HepG2 (cell line): ENCODE results near the gene ZFP36L2. TPM values are rescaled to one million over a fixed set of nuclear protein-coding genes. Genes with fewer than 3 reads are reported as not detected.

Source experiments
- HIVEP1 ChIP-seq: sonication (generic); formaldehyde crosslinking; IDR thresholded peaks from 2 replicates; pipeline ENCODE4 v1.4.0; 2020; ENCODE audit warnings: mild to moderate bottlenecking, missing genetic modification reagents
- KMT2A ChIP-seq: sonication (generic); formaldehyde crosslinking; IDR thresholded peaks from 2 replicates; pipeline ENCODE4 v1.4.0; 2020; ENCODE audit warnings: missing genetic modification reagents
- MAFF ChIP-seq: IDR thresholded peaks from 2 replicates; pipeline ENCODE4 v1.6.1; 2011; ENCODE audit warnings: low read depth, low read length, improper control_type of control experiment
- MAFK ChIP-seq, 2 experiments: IDR thresholded peaks in 1 of 2; conservative IDR thresholded peaks in 1 of 2; 2 replicates each; pipeline ENCODE4 v1.6.1; 2011; ENCODE audit warnings: improper control_type of control experiment in 2 of 2, low read length in 2 of 2
- MZF1 ChIP-seq: sonication (generic); formaldehyde crosslinking; IDR thresholded peaks from 2 replicates; pipeline ENCODE4 v1.8.1; 2023; ENCODE audit warnings: mild to moderate bottlenecking, missing genetic modification reagents, borderline replicate concordance
- SMC3 ChIP-seq: IDR thresholded peaks from 2 replicates; pipeline ENCODE4 v1.6.1; 2011; ENCODE audit warnings: low read length, improper control_type of control experiment
- SP4 ChIP-seq: sonication (generic); formaldehyde crosslinking; IDR thresholded peaks from 2 replicates; pipeline ENCODE4 v1.8.1; 2023; ENCODE audit warnings: mild to moderate bottlenecking, missing genetic modification reagents
- STAT6 ChIP-seq: sonication (generic); formaldehyde crosslinking; IDR thresholded peaks from 2 replicates; pipeline ENCODE4 v1.4.0; 2020; ENCODE audit warnings: missing genetic modification reagents, mild to moderate bottlenecking, borderline replicate concordance
- TBX2 ChIP-seq: sonication (generic); formaldehyde crosslinking; IDR thresholded peaks from 2 replicates; pipeline ENCODE4 v1.5.0; 2020; ENCODE audit warnings: missing genetic modification reagents, mild to moderate bottlenecking, borderline replicate concordance
- TBX3 ChIP-seq: fragments of 450-650 bp; IDR thresholded peaks from 2 replicates; pipeline ENCODE4 v1.6.1; 2017; ENCODE audit warnings: antibody characterized with exemption, mild to moderate bottlenecking, inconsistent platforms, borderline replicate concordance
- ZBTB7B ChIP-seq: sonication (generic); formaldehyde crosslinking; IDR thresholded peaks from 2 replicates; pipeline ENCODE4 v1.4.0; 2020; ENCODE audit warnings: missing genetic modification reagents
- ZBTB8A ChIP-seq: sonication (generic); formaldehyde crosslinking; IDR thresholded peaks from 2 replicates; pipeline ENCODE4 v1.4.0; 2020; ENCODE audit warnings: mild to moderate bottlenecking, low read depth, missing genetic modification reagents, borderline replicate concordance
- ZFP91 ChIP-seq: sonication (generic); formaldehyde crosslinking; IDR thresholded peaks from 2 replicates; pipeline ENCODE4 v1.9.0; 2022; ENCODE audit warnings: missing genetic modification reagents, mild to moderate bottlenecking, borderline replicate concordance
- ZNF224 ChIP-seq: sonication (generic); formaldehyde crosslinking; IDR thresholded peaks from 2 replicates; pipeline ENCODE4 v1.5.0; 2020; ENCODE audit warnings: mild to moderate bottlenecking, missing genetic modification reagents
- ZNF441 ChIP-seq: sonication (generic); formaldehyde crosslinking; IDR thresholded peaks from 2 replicates; pipeline ENCODE4 v1.7.0; 2021; ENCODE audit warnings: missing genetic modification reagents, borderline replicate concordance
- polyA plus RNA-seq, 8 experiments: library from polyadenylated mRNA; depleted of rRNA in 3 of 8; stranded (reverse) in 7 of 8; unstranded in 1 of 8; fragments of >200 nt; fragmentation: Illumina TruSeq in 4 of 8; extraction: Trizol in 4 of 8; gene quantifications; 2 replicates each; pipeline versions ENCODE4 v1.2.1 to v1.2.3, GENCODE V29; 2011 to 2016; ENCODE audit warnings: low read depth in 4 of 8, missing spikeins in 1 of 8, mixed read lengths in 1 of 8; ENCODE audit not compliant: insufficient read depth in 1 of 8
- total RNA-seq, 5 experiments: library from RNA; depleted of rRNA; stranded (reverse); fragments of >200 nt; fragmentation: Illumina TruSeq; extraction: Trizol; gene quantifications; 2 replicates each; pipeline ENCODE4 v1.2.3, GENCODE V29; 2016; ENCODE audit warnings: low read depth in 1 of 5
- TF ChIP-seq, protein P1 (sequence below): sonication (generic); formaldehyde crosslinking; conservative IDR thresholded peaks from 2 replicates; pipeline ENCODE4 v1.8.0; 2022; ENCODE audit warnings: mild to moderate bottlenecking, moderate library complexity, missing genetic modification reagents
- TF ChIP-seq, protein P2 (sequence below): sonication (generic); formaldehyde crosslinking; IDR thresholded peaks from 2 replicates; pipeline ENCODE4 v1.5.1; 2020; ENCODE audit warnings: mild to moderate bottlenecking, missing genetic modification reagents

ZFP36L2 gene
- total and polyA plus RNA-seq, 2 of the 13 experiments (the other 11 are each of a cell fraction or from before 2014, with no cell fraction given), result 11.2 to 21.8 TPM

GRCh38 chr2:43178602-43179542 is 47.5 kb downstream of the ZFP36L2 start (continued):
- TF ChIP-seq STAT6 (CRISPR knock-in tag) (peak; percentile 1; the same call in 1 of the 2 replicates), TBX2 (CRISPR knock-in tag) (peak; percentile 51; the same call in 1 of the 2 replicates), TBX3 (no peak), SMC3 (peak; percentile 4; the same call in 1 of the 2 replicates), ZBTB7B (peak; percentile 85), ZNF224 (CRISPR knock-in tag) (peak; percentile 85; the same call in 1 of the 2 replicates), SP4 (CRISPR knock-in tag) (peak; percentile 50; the same call in 1 of the 2 replicates), MAFK (conservative IDR thresholded peaks at IDR 0.05 in 1 of 2, IDR thresholded peaks at IDR 0.05 in 1 of 2; ENCODE audit: low read length in 2 of 2) (peak in 1 of 2 experiments; percentile 36; a peak in 1 of 4 replicates), HIVEP1 (CRISPR knock-in tag) (peak; percentile 85), ZNF441 (CRISPR knock-in tag) (peak; percentile 71; the same call in 1 of the 2 replicates), ZBTB8A (CRISPR knock-in tag) (no peak), MZF1 (CRISPR knock-in tag) (0 out of 2 replicates have a peak, but pooled peaks have one; percentile 50), ZFP91 (CRISPR knock-in tag) (peak; percentile 79; the same call in 1 of the 2 replicates), MAFF (peak; percentile 21; the same call in 1 of the 2 replicates), KMT2A (no peak)
- TF ChIP-seq, protein P1, sequence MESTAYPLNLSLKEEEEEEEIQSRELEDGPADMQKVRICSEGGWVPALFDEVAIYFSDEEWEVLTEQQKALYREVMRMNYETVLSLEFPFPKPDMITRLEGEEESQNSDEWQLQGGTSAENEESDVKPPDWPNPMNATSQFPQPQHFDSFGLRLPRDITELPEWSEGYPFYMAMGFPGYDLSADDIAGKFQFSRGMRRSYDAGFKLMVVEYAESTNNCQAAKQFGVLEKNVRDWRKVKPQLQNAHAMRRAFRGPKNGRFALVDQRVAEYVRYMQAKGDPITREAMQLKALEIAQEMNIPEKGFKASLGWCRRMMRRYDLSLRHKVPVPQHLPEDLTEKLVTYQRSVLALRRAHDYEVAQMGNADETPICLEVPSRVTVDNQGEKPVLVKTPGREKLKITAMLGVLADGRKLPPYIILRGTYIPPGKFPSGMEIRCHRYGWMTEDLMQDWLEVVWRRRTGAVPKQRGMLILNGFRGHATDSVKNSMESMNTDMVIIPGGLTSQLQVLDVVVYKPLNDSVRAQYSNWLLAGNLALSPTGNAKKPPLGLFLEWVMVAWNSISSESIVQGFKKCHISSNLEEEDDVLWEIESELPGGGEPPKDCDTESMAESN (CRISPR knock-in tag), result peak; percentile 71; the same call in 1 of the 2 replicates
- TF ChIP-seq, protein P2, sequence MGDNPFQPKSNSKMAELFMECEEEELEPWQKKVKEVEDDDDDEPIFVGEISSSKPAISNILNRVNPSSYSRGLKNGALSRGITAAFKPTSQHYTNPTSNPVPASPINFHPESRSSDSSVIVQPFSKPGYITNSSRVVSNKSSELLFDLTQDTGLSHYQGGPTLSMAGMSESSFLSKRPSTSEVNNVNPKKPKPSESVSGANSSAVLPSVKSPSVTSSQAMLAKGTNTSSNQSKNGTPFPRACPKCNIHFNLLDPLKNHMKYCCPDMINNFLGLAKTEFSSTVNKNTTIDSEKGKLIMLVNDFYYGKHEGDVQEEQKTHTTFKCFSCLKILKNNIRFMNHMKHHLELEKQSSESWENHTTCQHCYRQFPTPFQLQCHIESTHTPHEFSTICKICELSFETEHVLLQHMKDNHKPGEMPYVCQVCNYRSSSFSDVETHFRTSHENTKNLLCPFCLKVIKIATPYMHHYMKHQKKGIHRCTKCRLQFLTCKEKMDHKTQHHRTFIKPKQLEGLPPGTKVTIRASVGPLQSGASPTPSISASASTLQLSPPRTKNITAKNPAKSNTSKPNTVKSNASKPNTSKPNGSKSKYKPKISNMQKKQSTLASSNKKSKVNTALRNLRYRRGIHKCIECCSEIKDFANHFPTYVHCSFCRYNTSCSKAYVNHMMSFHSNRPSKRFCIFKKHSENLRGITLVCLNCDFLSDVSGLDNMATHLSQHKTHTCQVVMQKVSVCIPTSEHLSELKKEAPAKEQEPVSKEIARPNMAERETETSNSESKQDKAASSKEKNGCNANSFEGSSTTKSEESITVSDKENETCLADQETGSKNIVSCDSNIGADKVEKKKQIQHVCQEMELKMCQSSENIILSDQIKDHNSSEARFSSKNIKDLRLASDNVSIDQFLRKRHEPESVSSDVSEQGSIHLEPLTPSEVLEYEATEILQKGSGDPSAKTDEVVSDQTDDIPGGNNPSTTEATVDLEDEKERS, result 0 out of 2 replicates have a peak, but pooled peaks have one; percentile 27
